ENCODE measurements around the gene CELF2.

- TF ChIP-seq EP300 (conservative IDR thresholded peaks at IDR 0.05; ENCODE audit: poor library complexity, severe bottlenecking): no peak
- TF ChIP-seq TAF1 (IDR thresholded peaks at IDR 0.05; ENCODE audit: low read depth): no peak
- no peak for TF ChIP-seq RAD21 (conservative IDR thresholded peaks at IDR 0.05)
- TF ChIP-seq CTCF (IDR thresholded peaks at IDR 0.05; ENCODE audit: poor library complexity, severe bottlenecking): no peak
- no peak for TF ChIP-seq EZH2 (IDR thresholded peaks at IDR 0.05; ENCODE audit: borderline replicate concordance, insufficient read depth, low read length, poor library complexity, severe bottlenecking)
Observed at GRCh38 chr10:11351801-11352200, 334.1 kb downstream of the CELF2 start.
